Ecto neural progenitor cell (in vitro differentiated cells): ENCODE measurements around the gene KCNA1.

Experiments used
- DNase-seq: peaks from one replicate; pipeline ENCODE4 v3.0.0-alpha.2; 2018; ENCODE audit warnings: low spot score

KCNA1 gene

GRCh38 chr12:4911316-4911994 lies 1.8 kb downstream of the KCNA1 start:
- DNase-seq, result no peak

DNA sequence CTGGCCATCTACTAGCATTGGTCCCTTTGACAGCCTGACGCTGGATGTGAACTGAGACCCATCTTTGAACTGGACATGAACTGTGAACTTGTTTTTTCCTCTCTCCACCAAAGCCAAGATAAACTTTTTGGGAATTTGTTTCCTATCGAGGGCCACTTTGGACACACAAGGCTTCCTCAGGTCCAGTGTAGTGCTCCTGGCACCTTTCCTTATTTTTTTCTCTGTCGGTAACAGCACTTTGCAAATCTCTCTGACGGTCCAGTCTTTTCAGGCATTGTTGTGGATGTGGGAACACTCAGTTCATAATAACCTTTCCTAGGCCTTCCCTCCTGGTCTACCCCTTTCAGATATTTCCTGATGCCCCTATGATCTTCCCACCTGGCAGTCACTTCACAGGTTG lies 5.0 kb downstream of the KCNA1 start:
- DNase-seq, result no peak

DNA sequence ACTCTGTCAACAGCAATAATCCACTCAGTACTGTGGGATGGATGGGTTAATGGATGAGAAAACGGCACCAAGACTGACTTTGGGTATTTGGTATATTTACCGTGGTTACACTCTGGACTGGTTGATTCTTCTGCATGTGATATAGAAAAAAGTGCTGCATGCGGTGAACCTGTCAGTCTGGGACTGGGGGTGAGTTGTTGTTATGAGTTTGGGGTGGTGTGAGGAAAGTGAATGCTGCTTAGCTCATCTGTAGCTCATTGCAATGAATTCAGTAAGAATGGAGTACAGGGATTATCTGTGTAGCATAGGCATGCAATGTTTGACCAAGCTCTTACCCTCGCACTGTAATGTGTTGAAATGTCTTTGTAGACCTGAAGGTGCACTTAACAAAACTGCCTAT lies 6.0 kb downstream of the KCNA1 start:
- DNase-seq, result no peak

DNA sequence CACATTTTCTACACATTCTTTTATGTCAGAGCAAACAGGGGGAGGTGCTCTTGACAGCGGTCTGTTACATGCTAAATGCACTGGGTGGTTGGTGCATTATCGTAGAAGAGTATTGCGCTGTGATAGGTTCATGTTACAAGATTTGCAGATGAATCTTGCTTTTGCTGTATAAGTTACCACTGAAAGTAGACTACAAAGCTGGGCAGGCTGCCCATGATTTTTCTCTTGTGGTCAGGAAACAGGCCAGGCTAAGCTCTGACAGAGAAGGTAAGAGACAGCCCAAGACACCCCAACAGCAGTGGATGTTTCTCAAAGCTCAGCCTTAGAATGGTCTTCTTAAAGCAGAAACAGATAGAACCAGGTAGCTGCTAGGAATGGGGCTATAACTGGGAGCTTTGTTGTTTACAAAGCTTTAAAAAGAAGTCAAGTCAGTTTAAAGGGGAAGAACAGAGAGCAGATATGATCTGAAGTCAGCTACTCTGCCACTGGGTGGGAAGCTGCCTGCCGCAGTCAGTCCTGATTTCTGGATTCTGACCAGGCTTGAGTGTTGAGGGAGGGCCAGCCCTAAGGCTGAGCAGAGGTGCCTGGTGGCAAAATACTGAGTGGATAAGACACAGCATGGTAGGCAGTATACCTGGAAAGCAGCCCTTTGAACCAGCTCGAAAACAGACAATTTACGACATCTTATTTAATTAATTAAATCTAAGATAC lies 9.4 kb downstream of the KCNA1 start:
- DNase-seq, result no peak

DNA sequence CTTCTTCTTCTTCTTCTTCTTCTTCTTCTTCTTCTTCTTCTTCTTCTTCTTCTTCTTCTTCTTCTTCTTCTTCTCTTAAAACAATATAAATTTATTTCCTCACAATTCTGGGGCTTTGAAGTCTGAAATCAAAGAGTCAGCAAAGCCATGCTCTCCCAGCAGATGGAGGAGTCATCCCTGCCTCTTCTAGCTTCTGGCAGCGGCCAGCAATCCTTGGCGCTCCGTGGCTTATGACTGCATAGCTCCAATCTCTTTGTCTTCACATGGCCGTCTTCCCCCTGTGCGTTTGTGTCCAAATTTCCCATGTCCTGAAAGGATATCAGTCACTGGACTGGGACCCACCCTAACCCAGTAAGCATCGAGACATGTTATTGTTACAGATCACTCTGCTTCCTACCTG lies 22.9 kb downstream of the KCNA1 start:
- DNase-seq, result no peak

GRCh38 chr12:4933411-4933810 lies 23.7 kb downstream of the KCNA1 start:
- no peak for DNase-seq

DNA sequence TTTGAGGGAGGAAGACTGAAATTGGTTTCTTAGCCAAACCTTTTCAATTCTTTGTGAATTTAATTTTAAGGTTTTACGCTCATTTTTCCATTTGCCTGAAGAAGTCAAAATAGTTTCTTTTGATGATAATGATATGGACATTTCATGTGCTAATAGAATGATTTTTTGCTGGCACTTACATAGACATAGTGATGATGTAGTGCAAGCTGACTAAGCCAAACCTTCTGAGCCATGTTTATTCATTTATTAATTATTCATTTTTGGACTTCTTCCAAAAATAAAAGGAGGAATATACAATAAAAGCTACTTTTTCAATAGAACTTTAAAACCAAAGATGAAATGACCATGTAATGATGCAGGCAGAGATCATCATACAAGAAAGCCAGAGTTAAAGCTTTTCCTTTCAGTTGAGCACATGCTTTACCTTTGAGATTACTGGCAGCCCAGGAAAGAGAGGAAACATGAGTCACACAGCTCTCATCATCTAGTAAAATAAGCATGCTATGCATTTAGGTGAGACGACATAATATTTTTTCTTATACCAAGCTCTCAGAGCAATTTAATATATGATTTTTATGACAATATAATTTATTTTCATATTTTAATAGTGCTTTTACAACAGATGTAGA lies 24.8 kb downstream of the KCNA1 start:
- no peak for DNase-seq

- no peak for DNase-seq
These were observed 29.2 kb downstream of the KCNA1 start for GRCh38 chr12:4938900-4939299.

- DNase-seq, result no peak
These were observed 29.8 kb downstream of the KCNA1 start for GRCh38 chr12:4939418-4940023.

DNA sequence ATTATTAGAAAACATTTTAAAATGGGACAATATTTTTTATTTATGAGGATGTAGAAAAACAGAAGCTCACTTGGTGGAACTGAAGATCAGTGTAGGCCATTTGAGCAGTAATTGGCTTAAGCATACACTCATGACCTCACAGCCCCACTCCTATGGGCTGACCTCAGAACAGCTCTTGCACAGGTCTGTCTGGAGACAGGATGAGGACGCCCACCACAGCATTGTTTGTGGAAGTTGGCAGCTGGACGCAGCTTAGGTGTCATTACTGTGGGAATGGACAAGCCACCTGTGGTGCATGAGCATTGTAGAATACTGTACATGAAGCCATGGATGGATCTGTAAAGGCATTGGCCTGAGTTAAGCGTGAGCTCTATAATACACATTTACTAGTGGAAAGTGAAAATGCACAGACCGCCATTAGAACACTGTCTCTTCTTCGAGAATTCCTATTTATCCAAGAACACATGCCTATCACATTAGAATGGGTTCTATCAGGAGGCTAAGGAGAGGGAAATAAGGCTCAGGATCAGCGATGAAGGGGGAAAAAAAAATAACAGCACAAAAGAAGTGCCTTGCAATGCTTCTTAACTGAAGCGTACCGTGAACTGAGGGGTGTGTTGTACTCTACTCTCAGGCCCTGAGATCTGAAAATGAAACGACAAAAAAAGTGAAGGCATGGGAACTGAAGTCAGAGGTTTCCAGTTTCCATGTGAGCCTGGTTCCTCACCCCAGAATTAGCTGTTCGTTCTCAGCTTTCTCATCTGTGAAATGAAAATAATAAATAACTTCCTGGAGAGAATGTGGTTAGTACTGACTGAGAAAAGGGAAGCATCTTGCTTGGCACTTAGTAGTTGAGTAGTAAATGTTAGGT lies 33.6 kb downstream of the KCNA1 start:
- DNase-seq, result no peak

DNA sequence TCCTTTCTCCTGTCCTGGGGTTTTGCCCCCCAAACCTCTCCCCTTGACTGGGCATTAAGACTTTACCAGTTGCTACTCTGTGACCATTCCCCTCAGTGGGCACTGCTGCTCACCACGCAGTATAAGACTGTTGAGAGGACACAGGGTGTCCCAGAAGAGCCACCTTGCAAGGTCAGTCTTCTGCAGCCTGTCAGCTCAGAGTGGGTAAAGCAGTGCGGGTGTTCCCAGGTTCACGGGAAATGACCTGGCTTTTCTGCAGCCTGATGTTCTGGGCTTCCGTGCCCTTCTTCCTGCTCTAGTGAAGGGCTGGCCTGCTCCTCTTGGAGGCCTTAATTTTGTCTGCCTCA lies 34.2 kb downstream of the KCNA1 start:
- DNase-seq, result no peak

DNA sequence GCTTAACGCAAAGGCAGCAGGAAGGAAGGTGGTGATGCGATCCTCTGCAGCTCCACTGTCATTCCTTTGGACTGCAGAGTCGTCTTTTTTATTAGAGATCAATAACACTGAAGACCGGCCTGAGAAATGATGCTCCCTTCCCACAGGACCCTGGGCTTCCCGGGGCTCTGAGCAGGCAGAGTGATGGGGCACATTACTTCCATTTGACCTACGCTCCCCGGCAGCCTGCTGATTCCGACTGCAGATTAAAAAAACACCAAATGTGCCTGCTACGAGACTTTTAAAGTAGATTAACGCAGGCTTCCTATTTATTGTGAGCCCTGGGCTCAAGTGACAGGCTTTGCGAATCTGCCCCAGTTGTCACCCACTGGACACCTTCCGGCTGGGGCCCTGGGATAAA lies 37.5 kb downstream of the KCNA1 start:
- DNase-seq, result peak; percentile 71

GRCh38 chr12:4951083-4951482 lies 41.4 kb downstream of the KCNA1 start:
- no peak for DNase-seq

DNA sequence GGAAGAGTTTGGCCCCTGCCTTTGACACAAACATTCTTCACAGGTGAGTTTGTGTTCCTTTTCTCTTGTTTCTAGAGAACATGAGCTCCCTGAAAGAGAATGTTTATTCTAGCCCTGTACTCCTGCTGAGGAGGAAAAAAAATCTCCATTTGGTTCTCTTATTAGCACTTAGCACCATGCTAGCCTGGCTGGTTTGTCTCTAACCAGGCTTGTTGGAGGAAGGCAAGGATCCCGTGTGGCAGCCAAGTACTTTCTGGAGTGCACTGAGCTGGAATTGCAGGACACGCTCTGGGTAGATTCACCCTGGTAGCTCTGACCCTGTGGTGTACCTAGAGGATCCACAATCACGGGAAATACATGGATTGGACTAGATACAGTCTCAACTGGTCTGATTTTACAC lies 41.9 kb downstream of the KCNA1 start:
- DNase-seq, result no peak

DNA sequence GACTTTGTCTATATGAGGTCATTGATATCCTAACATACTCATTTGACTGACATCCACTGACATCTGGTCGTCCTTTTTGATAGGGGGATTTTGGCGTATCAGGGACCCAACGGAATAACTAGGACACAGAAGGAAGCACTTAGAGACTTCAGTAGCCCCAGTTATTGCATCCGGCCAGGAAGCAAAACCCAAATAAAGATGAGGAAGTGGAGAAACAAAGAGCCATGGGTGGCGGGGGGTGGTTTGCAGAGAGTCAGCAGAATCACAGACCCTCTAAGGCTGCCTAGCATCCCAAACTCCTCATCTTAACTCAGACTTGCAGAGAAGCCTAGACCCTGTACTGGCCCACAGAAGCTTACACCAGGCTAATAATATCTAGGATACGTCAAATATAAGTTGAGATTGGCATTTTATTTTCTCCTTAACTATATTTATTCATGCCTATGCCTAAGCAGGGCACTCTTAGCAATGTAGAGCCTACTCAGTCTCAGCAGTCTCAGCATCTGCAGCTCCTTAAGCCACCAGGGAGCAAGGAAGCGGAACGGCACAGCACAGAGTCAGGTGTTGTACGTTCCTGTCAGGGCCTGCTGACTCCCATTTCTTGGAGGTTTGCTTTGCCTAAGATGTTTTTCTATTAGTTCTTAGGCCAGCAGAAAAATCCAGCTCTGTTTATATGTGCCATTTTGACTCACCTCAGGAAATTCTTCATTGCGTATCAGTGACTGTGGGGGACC lies 45.1 kb downstream of the KCNA1 start:
- no peak for DNase-seq

- no peak for DNase-seq
These were observed 46.3 kb downstream of the KCNA1 start for GRCh38 chr12:4956054-4956453.

DNA sequence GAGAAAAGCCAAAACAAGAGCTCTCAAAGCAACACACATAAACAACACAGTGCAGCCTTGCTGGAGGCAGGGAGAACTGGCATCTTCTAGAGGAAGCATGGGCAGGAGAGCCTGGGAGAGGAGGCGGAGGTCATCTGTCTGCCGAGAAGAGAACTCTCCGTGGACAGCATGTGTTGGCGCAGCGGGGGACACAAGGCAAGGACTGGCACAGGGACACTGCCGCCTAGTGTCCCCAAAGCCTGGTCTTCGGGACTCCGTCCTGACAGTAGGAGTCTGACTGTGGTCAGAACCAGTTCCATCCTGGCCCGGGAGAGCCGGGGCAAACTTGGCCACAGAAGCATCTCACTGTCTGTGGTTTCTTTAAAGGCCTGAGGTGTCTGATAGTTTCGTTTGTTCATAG lies 47.3 kb downstream of the KCNA1 start:
- DNase-seq, result no peak

DNA sequence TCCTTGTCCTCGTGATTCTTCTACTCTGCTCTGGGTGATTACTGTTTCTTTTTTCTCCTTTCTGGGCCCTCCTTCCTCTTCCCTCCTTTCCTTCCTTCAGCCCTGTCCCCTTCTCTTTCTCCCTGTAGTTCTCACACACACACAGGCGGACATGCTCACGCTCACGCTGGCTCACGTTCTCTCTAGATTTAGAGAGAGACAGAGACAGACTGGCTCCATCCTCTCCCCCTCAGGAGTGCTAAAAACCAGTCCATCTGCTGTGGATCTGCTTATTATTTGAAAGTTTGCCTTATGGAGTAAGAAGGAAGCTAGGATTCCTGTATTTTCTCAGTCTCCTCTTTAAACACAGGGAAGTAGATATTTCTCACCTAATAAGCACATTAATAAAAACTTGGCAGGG lies 48.1 kb downstream of the KCNA1 start:
- no peak for DNase-seq

DNA sequence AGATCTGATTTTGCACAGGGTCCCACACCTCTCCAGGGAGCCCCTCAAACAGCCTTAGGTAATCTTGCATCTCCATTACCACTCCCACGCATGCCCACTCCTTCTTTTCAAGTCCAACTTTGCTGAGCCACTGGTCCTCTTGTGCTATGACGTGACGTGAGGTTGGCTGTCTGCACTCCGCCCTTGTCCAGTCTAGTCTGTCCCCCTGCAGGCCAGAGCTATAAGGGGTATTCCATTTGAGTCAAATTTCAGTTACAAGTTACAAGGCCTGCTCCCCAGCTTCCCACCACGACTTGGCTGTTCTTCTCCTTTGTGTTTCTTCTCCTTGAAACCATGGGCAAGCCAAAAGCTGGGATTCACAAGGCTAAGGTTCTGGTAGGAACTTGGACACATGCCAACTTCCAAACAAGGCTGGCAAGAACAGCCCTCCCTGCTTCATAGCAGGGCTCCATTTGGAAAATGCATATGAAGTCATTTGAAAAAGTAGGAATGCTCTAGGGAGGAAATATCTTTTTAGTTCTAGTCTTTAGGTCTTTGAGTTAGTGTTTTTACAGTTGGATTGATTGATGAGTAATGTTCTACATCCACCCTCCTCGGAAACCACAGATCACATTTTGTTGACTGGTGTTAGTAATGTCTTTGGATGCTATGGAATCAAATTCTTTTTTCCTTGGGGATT lies 49.1 kb downstream of the KCNA1 start:
- no peak for DNase-seq

GRCh38 chr12:4959381-4959780 lies 49.7 kb downstream of the KCNA1 start:
- no peak for DNase-seq

- no peak for DNase-seq
These were observed 50.3 kb downstream of the KCNA1 start for GRCh38 chr12:4960030-4960429.
